Measurements from ENCODE around the gene PNLIPRP2.

PNLIPRP2 gene

DNA sequence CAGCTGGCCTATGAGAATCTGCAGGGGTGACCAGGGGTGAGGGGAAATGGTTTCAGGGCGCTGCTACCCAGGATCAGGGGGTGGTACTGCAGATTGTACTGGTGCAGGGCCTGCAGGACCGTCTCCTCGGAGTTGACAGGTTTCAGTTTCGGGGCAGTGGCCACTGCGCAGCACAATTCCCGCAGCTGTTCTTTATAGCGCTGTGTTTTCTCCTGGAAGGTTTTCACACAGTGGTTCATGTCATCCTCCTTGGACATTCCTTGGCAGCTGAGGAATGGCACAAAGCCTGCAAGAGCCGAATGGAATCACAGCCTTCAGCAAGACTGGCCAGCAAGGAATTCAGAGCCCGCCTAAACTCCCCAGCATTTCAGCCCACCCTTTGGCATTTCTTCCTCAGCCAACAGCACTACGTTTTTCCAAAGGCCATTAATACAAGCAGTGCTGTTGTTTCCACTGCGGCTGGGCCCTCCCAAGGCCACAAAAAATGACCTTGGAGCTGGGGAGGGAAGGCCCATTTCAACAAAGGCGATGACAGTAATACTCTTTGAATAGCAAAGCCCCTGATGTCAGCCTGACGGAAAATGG lies 44.9 kb downstream of the PNLIPRP2 start:
- H3K9ac ChIP-seq (ENCODE audit: insufficient read length, low read depth): no peak overlapping the region
- TF ChIP-seq ZNF274 (IDR thresholded peaks at IDR 0.05; ENCODE audit: low read depth, low read length) (no peak), SUZ12 (IDR thresholded peaks at IDR 0.05; ENCODE audit: extremely low read depth, insufficient read depth, insufficient read length) (no peak), YY1 (IDR thresholded peaks at IDR 0.05; ENCODE audit: insufficient read depth, insufficient read length) (no peak)
- H3K27me3 ChIP-seq (ENCODE audit: insufficient read depth, insufficient read length): no peaks in the 10 kb centered on the region
- peaks cover 3% of the 10 kb centered on the region for H3K4me1 ChIP-seq (ENCODE audit: insufficient read depth, insufficient read length)
- peaks cover 16% of the 10 kb centered on the region for H3K36me3 ChIP-seq (ENCODE audit: insufficient read depth, insufficient read length, low read length)
- no peak for DNase-seq (ENCODE audit: low read depth, low spot score)
- no peaks in the 10 kb centered on the region; the same call in 1 of the 2 replicates for H3K9me3 ChIP-seq (ENCODE audit: insufficient read depth, low read length)
- H3K4me3 ChIP-seq (ENCODE audit: insufficient read length, low read depth): no peak overlapping the region

DNA sequence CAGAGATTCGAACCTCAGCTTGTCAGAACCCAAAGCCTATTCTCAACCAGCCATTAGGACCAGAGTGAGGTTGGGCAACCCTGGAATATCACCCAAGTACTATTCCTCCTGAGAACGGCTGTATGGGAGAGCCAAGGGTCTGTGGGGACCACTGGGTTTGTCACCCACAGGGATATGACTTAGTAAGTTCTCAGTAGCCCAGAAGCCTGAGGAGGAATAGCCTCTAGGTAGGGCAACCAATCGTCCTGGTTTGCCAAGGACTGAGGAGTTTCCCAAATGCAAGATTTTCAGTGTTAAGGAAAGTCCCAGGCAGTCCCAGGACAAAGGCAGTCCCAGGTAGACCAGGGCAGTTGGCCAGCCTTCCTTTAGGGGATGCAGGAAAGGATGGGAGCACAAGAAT lies 46.7 kb downstream of the PNLIPRP2 start:
- no peak for DNase-seq (ENCODE audit: low read depth, low spot score)
- Histone ChIP-seq H3K9ac (ENCODE audit: insufficient read length, low read depth) (no peak overlapping the region), H3K4me1 (ENCODE audit: insufficient read depth, insufficient read length) (peaks cover 3% of the 10 kb centered on the region), H3K36me3 (ENCODE audit: insufficient read depth, insufficient read length, low read length) (peaks cover 20% of the 10 kb centered on the region), H3K27me3 (ENCODE audit: insufficient read depth, insufficient read length) (no peaks in the 10 kb centered on the region), H3K9me3 (ENCODE audit: insufficient read depth, low read length) (no peaks in the 10 kb centered on the region; the same call in 1 of the 2 replicates), H3K4me3 (ENCODE audit: insufficient read length, low read depth) (no peak overlapping the region)
- TF ChIP-seq YY1 (IDR thresholded peaks at IDR 0.05; ENCODE audit: insufficient read depth, insufficient read length): no peak
- no peak for TF ChIP-seq SUZ12 (IDR thresholded peaks at IDR 0.05; ENCODE audit: extremely low read depth, insufficient read depth, insufficient read length)
- no peak for TF ChIP-seq ZNF274 (IDR thresholded peaks at IDR 0.05; ENCODE audit: low read depth, low read length)

DNA sequence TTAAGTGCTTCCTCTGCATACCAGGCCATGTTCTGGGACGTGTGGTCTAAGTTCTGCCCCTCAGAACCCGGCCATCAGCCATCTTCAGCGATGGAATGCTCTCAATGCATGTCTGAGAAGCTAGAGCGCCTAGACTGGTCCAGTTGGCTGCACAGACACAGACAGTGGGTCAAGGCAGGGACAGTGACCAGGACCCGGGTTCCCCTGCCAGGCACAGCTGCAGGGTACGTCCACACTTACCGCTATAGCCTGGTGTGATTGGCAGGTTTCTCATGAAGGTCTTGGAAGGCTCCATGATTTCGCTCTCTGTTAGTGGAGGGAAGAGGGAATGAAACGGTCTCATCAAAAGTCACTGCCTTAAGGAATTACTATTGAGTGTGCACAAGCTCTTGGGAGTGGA lies 47.3 kb downstream of the PNLIPRP2 start:
- peaks cover 3% of the 10 kb centered on the region for H3K4me1 ChIP-seq (ENCODE audit: insufficient read depth, insufficient read length)
- H3K4me3 ChIP-seq (ENCODE audit: insufficient read length, low read depth): no peak overlapping the region
- DNase-seq (ENCODE audit: low read depth, low spot score): no peak
- no peaks in the 10 kb centered on the region for H3K27me3 ChIP-seq (ENCODE audit: insufficient read depth, insufficient read length)
- TF ChIP-seq SUZ12 (IDR thresholded peaks at IDR 0.05; ENCODE audit: extremely low read depth, insufficient read depth, insufficient read length) (no peak), YY1 (IDR thresholded peaks at IDR 0.05; ENCODE audit: insufficient read depth, insufficient read length) (no peak), ZNF274 (IDR thresholded peaks at IDR 0.05; ENCODE audit: low read depth, low read length) (no peak)
- no peak overlapping the region for H3K9ac ChIP-seq (ENCODE audit: insufficient read length, low read depth)
- no peaks in the 10 kb centered on the region; the same call in 1 of the 2 replicates for H3K9me3 ChIP-seq (ENCODE audit: insufficient read depth, low read length)
- H3K36me3 ChIP-seq (ENCODE audit: insufficient read depth, insufficient read length, low read length): peaks cover 20% of the 10 kb centered on the region

DNA sequence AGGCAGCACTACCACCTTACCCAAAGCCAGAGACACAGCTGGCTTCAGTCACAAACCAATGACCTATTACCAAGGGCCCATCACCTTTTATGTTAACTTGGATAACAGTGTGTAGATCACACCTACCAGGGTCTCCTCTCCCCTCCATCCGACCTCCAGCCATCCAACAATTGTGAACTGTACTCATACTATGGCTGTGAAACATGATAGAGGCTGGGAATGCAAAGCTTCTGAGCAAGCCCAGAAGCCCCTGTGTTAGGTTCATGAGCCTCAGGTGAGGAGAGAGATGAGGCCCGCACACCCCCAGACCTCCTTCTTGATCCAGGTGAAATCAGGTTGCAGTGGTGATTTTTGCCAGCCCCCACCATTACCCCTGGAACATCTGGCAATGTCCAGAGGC lies 47.7 kb downstream of the PNLIPRP2 start:
- no peaks in the 10 kb centered on the region; the same call in 1 of the 2 replicates for H3K9me3 ChIP-seq (ENCODE audit: insufficient read depth, low read length)
- H3K27me3 ChIP-seq (ENCODE audit: insufficient read depth, insufficient read length): no peaks in the 10 kb centered on the region
- peaks cover 3% of the 10 kb centered on the region for H3K4me1 ChIP-seq (ENCODE audit: insufficient read depth, insufficient read length)
- DNase-seq (ENCODE audit: low read depth, low spot score): no peak
- H3K4me3 ChIP-seq (ENCODE audit: insufficient read length, low read depth): no peak overlapping the region
- H3K9ac ChIP-seq (ENCODE audit: insufficient read length, low read depth): no peak overlapping the region
- no peak for TF ChIP-seq YY1 (IDR thresholded peaks at IDR 0.05; ENCODE audit: insufficient read depth, insufficient read length)
- TF ChIP-seq ZNF274 (IDR thresholded peaks at IDR 0.05; ENCODE audit: low read depth, low read length): no peak
- no peak for TF ChIP-seq SUZ12 (IDR thresholded peaks at IDR 0.05; ENCODE audit: extremely low read depth, insufficient read depth, insufficient read length)
- peaks cover 20% of the 10 kb centered on the region for H3K36me3 ChIP-seq (ENCODE audit: insufficient read depth, insufficient read length, low read length)

DNA sequence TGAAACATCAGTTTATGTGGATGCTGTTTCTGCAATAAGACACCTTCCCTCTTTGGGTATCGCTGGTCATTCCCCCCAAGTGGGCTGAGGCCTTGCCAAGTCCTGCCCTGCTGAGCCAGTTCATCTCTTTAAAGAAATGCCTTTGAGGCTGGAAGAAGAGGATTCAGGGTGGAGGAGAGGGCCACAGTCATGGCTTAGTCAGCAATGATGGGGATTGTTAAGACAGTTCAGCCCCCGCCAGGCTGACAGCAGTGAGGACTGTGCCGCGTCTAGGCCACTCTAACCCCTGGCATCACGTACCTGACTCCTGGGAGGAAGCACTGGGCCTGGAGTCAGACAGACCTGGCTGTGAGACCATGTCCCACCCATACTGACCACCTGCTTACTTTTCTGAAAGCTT lies 48.3 kb downstream of the PNLIPRP2 start:
- Histone ChIP-seq H3K4me3 (ENCODE audit: insufficient read length, low read depth) (peak overlapping the region; percentile 12), H3K4me1 (ENCODE audit: insufficient read depth, insufficient read length) (peaks cover 3% of the 10 kb centered on the region), H3K36me3 (ENCODE audit: insufficient read depth, insufficient read length, low read length) (peaks cover 15% of the 10 kb centered on the region), H3K27me3 (ENCODE audit: insufficient read depth, insufficient read length) (no peaks in the 10 kb centered on the region), H3K9me3 (ENCODE audit: insufficient read depth, low read length) (no peaks in the 10 kb centered on the region; the same call in 1 of the 2 replicates), H3K9ac (ENCODE audit: insufficient read length, low read depth) (peak overlapping the region; percentile 56)
- TF ChIP-seq ZNF274 (IDR thresholded peaks at IDR 0.05; ENCODE audit: low read depth, low read length): no peak
- no peak for TF ChIP-seq SUZ12 (IDR thresholded peaks at IDR 0.05; ENCODE audit: extremely low read depth, insufficient read depth, insufficient read length)
- TF ChIP-seq YY1 (IDR thresholded peaks at IDR 0.05; ENCODE audit: insufficient read depth, insufficient read length): no peak
- no peak for DNase-seq (ENCODE audit: low read depth, low spot score)

DNA sequence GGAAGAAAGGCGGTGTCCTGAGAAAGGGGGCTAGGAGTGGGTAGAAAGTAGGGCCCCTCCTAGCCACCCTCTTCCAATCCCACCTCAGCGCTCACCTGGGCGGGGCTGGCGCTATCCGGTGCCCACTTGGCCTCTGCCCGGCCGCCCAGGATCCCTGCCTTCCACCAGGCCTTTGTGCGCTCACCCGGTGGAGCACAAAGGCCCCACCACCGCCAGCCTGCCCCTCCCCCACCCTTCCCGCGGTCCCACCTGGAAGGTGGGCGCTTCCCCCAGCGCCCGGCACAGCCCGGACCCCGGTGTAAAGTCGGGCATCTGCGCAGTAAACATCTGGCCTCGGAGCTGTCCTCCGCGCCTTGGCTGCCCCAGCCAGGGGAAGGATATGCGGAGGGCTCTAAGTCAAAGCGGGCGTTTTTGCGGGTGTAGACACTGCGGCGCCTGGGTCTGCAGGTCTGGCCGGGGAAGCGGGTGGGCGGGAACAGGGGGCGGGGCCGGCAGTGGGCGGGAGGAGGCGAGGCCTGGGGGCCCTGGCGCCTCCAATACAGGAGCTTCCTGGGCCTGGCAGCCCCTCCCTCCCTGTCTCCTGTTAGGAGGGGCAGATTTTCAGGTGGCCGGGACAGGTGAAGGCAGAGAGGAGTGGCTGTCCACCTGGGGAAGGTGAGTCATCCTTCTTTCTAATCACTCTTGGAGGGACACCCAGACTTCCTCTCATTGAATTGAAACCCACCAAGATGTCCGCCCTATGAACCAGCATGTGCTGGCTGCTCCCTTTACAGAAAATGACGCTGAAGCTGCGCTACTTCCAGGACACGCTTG lies 49.3 kb downstream of the PNLIPRP2 start:
- Histone ChIP-seq H3K27me3 (ENCODE audit: insufficient read depth, insufficient read length) (no peaks in the 10 kb centered on the region), H3K4me3 (ENCODE audit: insufficient read length, low read depth) (peak overlapping the region; percentile 49), H3K36me3 (ENCODE audit: insufficient read depth, insufficient read length, low read length) (peaks cover 19% of the 10 kb centered on the region), H3K9me3 (ENCODE audit: insufficient read depth, low read length) (no peaks in the 10 kb centered on the region; the same call in 1 of the 2 replicates), H3K9ac (ENCODE audit: insufficient read length, low read depth) (peak overlapping the region; percentile 56), H3K4me1 (ENCODE audit: insufficient read depth, insufficient read length) (peaks cover 3% of the 10 kb centered on the region)
- DNase-seq (ENCODE audit: low read depth, low spot score): peak; percentile 30
- TF ChIP-seq YY1 (IDR thresholded peaks at IDR 0.05; ENCODE audit: insufficient read depth, insufficient read length) (no peak), SUZ12 (IDR thresholded peaks at IDR 0.05; ENCODE audit: extremely low read depth, insufficient read depth, insufficient read length) (no peak), ZNF274 (IDR thresholded peaks at IDR 0.05; ENCODE audit: low read depth, low read length) (no peak)

DNA sequence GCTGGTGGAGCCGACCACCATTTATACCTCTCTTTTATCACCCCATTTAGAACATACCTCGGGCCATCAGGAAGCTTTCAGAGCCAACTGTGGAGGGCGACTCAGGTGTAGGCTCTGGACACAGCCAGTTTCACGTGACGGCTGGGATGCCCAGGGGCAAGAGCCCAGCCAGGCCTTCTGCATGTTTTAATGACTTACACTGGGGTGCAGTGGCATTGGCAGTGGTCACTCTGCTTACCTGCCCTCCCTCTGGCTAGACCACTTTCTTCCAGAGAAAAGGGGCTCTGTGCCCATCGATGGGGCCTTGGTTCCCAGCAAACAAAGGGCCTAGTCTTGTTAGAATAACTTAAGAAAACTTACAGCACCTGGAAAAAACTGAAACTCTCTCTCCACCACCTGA lies 50.0 kb downstream of the PNLIPRP2 start:
- TF ChIP-seq SUZ12 (IDR thresholded peaks at IDR 0.05; ENCODE audit: extremely low read depth, insufficient read depth, insufficient read length): no peak
- Histone ChIP-seq H3K9ac (ENCODE audit: insufficient read length, low read depth) (no peak overlapping the region), H3K27me3 (ENCODE audit: insufficient read depth, insufficient read length) (no peaks in the 10 kb centered on the region), H3K4me1 (ENCODE audit: insufficient read depth, insufficient read length) (no peaks in the 10 kb centered on the region), H3K36me3 (ENCODE audit: insufficient read depth, insufficient read length, low read length) (peaks cover 21% of the 10 kb centered on the region), H3K4me3 (ENCODE audit: insufficient read length, low read depth) (no peak overlapping the region), H3K9me3 (ENCODE audit: insufficient read depth, low read length) (no peaks in the 10 kb centered on the region; the same call in 1 of the 2 replicates)
- no peak for DNase-seq (ENCODE audit: low read depth, low spot score)

All from NT2/D1 (cell line).